ENCODE results near the gene RPL7A.
"Not testable (repeated sequence)": the region's sequence is repeated elsewhere in the genome, so short reads cannot be mapped to it uniquely, and the experiment has no call there.

Gene RPL7A

GRCh38 chr9:133347985-133348717 lies at the start of gene RPL7A, which contains the start of gene MED22:
TSS of gene RPL7A (plus strand) at chr9:133348218. CDS start at chr9:133348244, 26 bp downstream.
TSS of gene MED22 (minus strand) at chr9:133348131. CDS start at chr9:133346662, 1,469 bp downstream.
- peak; percentile 93 for DNase-seq

GRCh38 chr9:133299996-133300395 lies 48.0 kb upstream of the RPL7A start:
- not testable (repeated sequence) for DNase-seq

- DNase-seq: no peak
These were observed 46.5 kb upstream of the RPL7A start for GRCh38 chr9:133301253-133302230.

- DNase-seq: no peak
These were observed 44.5 kb upstream of the RPL7A start for GRCh38 chr9:133303266-133304157.

GRCh38 chr9:133304158-133304470 lies 43.9 kb upstream of the RPL7A start:
- no peak for DNase-seq

- DNase-seq: no peak
These were observed 43.3 kb upstream of the RPL7A start for GRCh38 chr9:133304477-133305377.

- DNase-seq: no peak
These were observed 42.3 kb upstream of the RPL7A start for GRCh38 chr9:133305731-133306130.

GRCh38 chr9:133306242-133307204 lies 41.5 kb upstream of the RPL7A start:
- DNase-seq: no peak

GRCh38 chr9:133307301-133307700 lies 40.7 kb upstream of the RPL7A start:
- DNase-seq: no peak

GRCh38 chr9:133309608-133310007 lies 38.4 kb upstream of the RPL7A start:
- DNase-seq: no peak

- DNase-seq: no peak
These were observed 32.0 kb upstream of the RPL7A start for GRCh38 chr9:133315997-133316396.

- not testable (repeated sequence) for DNase-seq
These were observed 30.5 kb upstream of the RPL7A start for GRCh38 chr9:133317551-133317950.

- DNase-seq: no peak
These were observed 27.6 kb upstream of the RPL7A start for GRCh38 chr9:133320421-133320881.

- no peak for DNase-seq
These were observed 26.5 kb upstream of the RPL7A start for GRCh38 chr9:133321411-133321935.

- DNase-seq: no peak
These were observed 25.3 kb upstream of the RPL7A start for GRCh38 chr9:133322701-133323100.

- no peak for DNase-seq
These were observed 24.8 kb upstream of the RPL7A start for GRCh38 chr9:133323211-133323610.

GRCh38 chr9:133323991-133324703 lies 23.9 kb upstream of the RPL7A start:
- no peak for DNase-seq

- DNase-seq: not testable (repeated sequence)
These were observed 21.0 kb upstream of the RPL7A start for GRCh38 chr9:133327021-133327420.

- no peak for DNase-seq
These were observed 20.1 kb upstream of the RPL7A start for GRCh38 chr9:133327834-133328484.
